Vagina (tissue), 2 donors: ENCODE results near the gene CASKIN1. TPM values are rescaled to one million over a fixed set of nuclear protein-coding genes. Genes with fewer than 3 reads are reported as not detected.

Experiments used
- DNase-seq, 2 donors: peaks; one replicate each; pipeline ENCODE4 v3.0.0-alpha.2; 2017; ENCODE audit errors: extremely low spot score in 2 of 2
- H3K27ac ChIP-seq: fragments of 200-600 bp; sonication (generic); one replicate; pipeline ENCODE4 v1.5.1; 2019
- H3K27me3 ChIP-seq: fragments of 200-600 bp; sonication (generic); one replicate; pipeline ENCODE4 v1.5.1; 2019
- H3K36me3 ChIP-seq, 2 donors: fragments of 200-600 bp; sonication (generic); one replicate each; pipeline ENCODE4 v1.5.1; 2017 to 2019
- H3K4me1 ChIP-seq: fragments of 200-600 bp; sonication (generic); one replicate; pipeline ENCODE4 v1.5.1; 2019
- H3K4me3 ChIP-seq, 2 donors: fragments of 200-600 bp; sonication (generic); 1 replicate in 1 of 2; 2 replicates in 1 of 2; pipeline ENCODE4 v1.5.1; 2016 to 2019
- H3K9me3 ChIP-seq: fragments of 200-600 bp; sonication (generic); one replicate; pipeline ENCODE4 v1.5.1; 2019
- CTCF ChIP-seq, 3 experiments: fragments of 450-650 bp in 2 of 3; fragments of 200-600 bp in 1 of 3; sonication (generic) in 1 of 3; IDR thresholded peaks; one replicate each; pipeline ENCODE4 v1.5.1; 2017 to 2019; ENCODE audit warnings: antibody characterized with exemption in 3 of 3, mild to moderate bottlenecking in 2 of 3, moderate library complexity in 2 of 3
- POLR2A ChIP-seq, 2 donors: fragments of 450-650 bp; IDR thresholded peaks; one replicate each; pipeline ENCODE4 v1.6.1; 2017; ENCODE audit warnings: antibody characterized with exemption in 2 of 2, mild to moderate bottlenecking in 2 of 2, moderate library complexity in 2 of 2
- POLR2AphosphoS5 ChIP-seq, 2 donors: sonication (generic); formaldehyde crosslinking; IDR thresholded peaks; one replicate each; pipeline ENCODE4 v1.9.0; 2017; ENCODE audit warnings: antibody characterized with exemption in 2 of 2, mild to moderate bottlenecking in 2 of 2, low read depth in 1 of 2; ENCODE audit not compliant: insufficient read depth in 1 of 2
- intact Hi-C: fragments of 100-400 bp; cut with DNase I; formaldehyde crosslinking; loops from one replicate; pipeline ENCODE4 v1.15.1; 2023
- total RNA-seq: library from RNA; depleted of rRNA; stranded (reverse); fragments of >200 nt; gene quantifications from one replicate; pipeline ENCODE4 v1.2.3, GENCODE V29; 2016

Gene CASKIN1
- total RNA-seq, 1 donor from 2014 or later: 0.25 TPM

GRCh38 chr16:2189252-2189893 is 7.0 kb downstream of the CASKIN1 start:
- Histone ChIP-seq H3K27ac (no peak overlapping the region), H3K4me1 (peaks cover 1% of the 10 kb centered on the region), H3K9me3 (no peaks in the 10 kb centered on the region), H3K27me3 (no peaks in the 10 kb centered on the region), H3K36me3 (no peaks in the 10 kb centered on the region), H3K4me3 (no peak overlapping the region)
- TF ChIP-seq POLR2A (IDR thresholded peaks at IDR 0.05) (no peak), CTCF (IDR thresholded peaks at IDR 0.05) (no peak), POLR2AphosphoS5 (IDR thresholded peaks at IDR 0.05; ENCODE audit: insufficient read depth in 1 of 2, low read depth in 1 of 2) (no peak)
- DNase-seq: no peak
- intact Hi-C loops: no loop called here

- no peaks in the 10 kb centered on the region for H3K36me3 ChIP-seq
- H3K4me3 ChIP-seq: no peak overlapping the region
- no peaks in the 10 kb centered on the region for H3K9me3 ChIP-seq
- H3K27ac ChIP-seq: no peak overlapping the region
- intact Hi-C loops: no loop called here
- DNase-seq: no peak
- no peaks in the 10 kb centered on the region for H3K4me1 ChIP-seq
- no peaks in the 10 kb centered on the region for H3K27me3 ChIP-seq
- TF ChIP-seq POLR2A (IDR thresholded peaks at IDR 0.05) (no peak), POLR2AphosphoS5 (IDR thresholded peaks at IDR 0.05; ENCODE audit: insufficient read depth in 1 of 2, low read depth in 1 of 2) (no peak), CTCF (IDR thresholded peaks at IDR 0.05) (no peak)
These were observed 8.0 kb downstream of the CASKIN1 start for GRCh38 chr16:2188395-2188794.

GRCh38 chr16:2187212-2187611 is 9.2 kb downstream of the CASKIN1 start:
- no peak for TF ChIP-seq POLR2A (IDR thresholded peaks at IDR 0.05)
- no peak for TF ChIP-seq POLR2AphosphoS5 (IDR thresholded peaks at IDR 0.05; ENCODE audit: insufficient read depth in 1 of 2, low read depth in 1 of 2)
- TF ChIP-seq CTCF (IDR thresholded peaks at IDR 0.05): no peak
- no peaks in the 10 kb centered on the region for H3K4me1 ChIP-seq
- DNase-seq: no peak
- no peak overlapping the region for H3K4me3 ChIP-seq
- no peak overlapping the region for H3K27ac ChIP-seq
- H3K36me3 ChIP-seq: no peaks in the 10 kb centered on the region
- no peaks in the 10 kb centered on the region for H3K27me3 ChIP-seq
- no peaks in the 10 kb centered on the region for H3K9me3 ChIP-seq
- intact Hi-C loops: no loop called here

GRCh38 chr16:2186505-2186904 is 9.9 kb downstream of the CASKIN1 start:
- DNase-seq: no peak
- intact Hi-C loops: no loop called here
- no peak overlapping the region for H3K27ac ChIP-seq
- H3K4me3 ChIP-seq: no peak overlapping the region
- TF ChIP-seq CTCF (IDR thresholded peaks at IDR 0.05): no peak
- no peak for TF ChIP-seq POLR2A (IDR thresholded peaks at IDR 0.05)
- TF ChIP-seq POLR2AphosphoS5 (IDR thresholded peaks at IDR 0.05; ENCODE audit: insufficient read depth in 1 of 2, low read depth in 1 of 2): no peak
- H3K36me3 ChIP-seq: no peaks in the 10 kb centered on the region
- H3K27me3 ChIP-seq: no peaks in the 10 kb centered on the region
- H3K4me1 ChIP-seq: no peaks in the 10 kb centered on the region
- no peaks in the 10 kb centered on the region for H3K9me3 ChIP-seq

- Histone ChIP-seq H3K4me3 (no peak overlapping the region), H3K9me3 (no peaks in the 10 kb centered on the region), H3K36me3 (no peaks in the 10 kb centered on the region), H3K27me3 (no peaks in the 10 kb centered on the region), H3K4me1 (no peaks in the 10 kb centered on the region), H3K27ac (no peak overlapping the region)
- no peak for DNase-seq
- no peak for TF ChIP-seq POLR2AphosphoS5 (IDR thresholded peaks at IDR 0.05; ENCODE audit: insufficient read depth in 1 of 2, low read depth in 1 of 2)
- no peak for TF ChIP-seq CTCF (IDR thresholded peaks at IDR 0.05)
- TF ChIP-seq POLR2A (IDR thresholded peaks at IDR 0.05): no peak
- intact Hi-C loops: no loop called here
These were observed 10.3 kb downstream of the CASKIN1 start for GRCh38 chr16:2186064-2186463.
